OCI-LY1 (cell line): ENCODE measurements around the gene RPS6KA2.

Experiments
- H2AFZ ChIP-seq: fragments of 200-600 bp; sonication (generic), shearing (Covaris generic); 2 replicates; pipeline ENCODE4 v1.6.0; 2014; ENCODE audit warnings: antibody characterized with exemption, mild to moderate bottlenecking, low read length
- H3F3A ChIP-seq: fragments of 200-600 bp; sonication (generic), shearing (Covaris generic); 2 replicates; pipeline ENCODE4 v1.6.0; 2014; ENCODE audit warnings: mild to moderate bottlenecking, antibody characterized with exemption, low read length, moderate library complexity; ENCODE audit not compliant: insufficient read depth
- H3K27ac ChIP-seq: fragments of 200-600 bp; sonication (generic); 2 replicates; pipeline ENCODE4 v1.5.1; 2014; ENCODE audit warnings: low read length, mixed run types, mild to moderate bottlenecking, low read depth; ENCODE audit not compliant: poor library complexity, severe bottlenecking
- H3K27me3 ChIP-seq: fragments of 200-600 bp; sonication (generic); 2 replicates; pipeline ENCODE4 v1.6.0; 2014; ENCODE audit warnings: antibody characterized with exemption, mild to moderate bottlenecking, low read length, moderate library complexity; ENCODE audit not compliant: insufficient read depth
- H3K36me3 ChIP-seq: fragments of 200-600 bp; sonication (generic); 2 replicates; pipeline ENCODE4 v1.6.1; 2014; ENCODE audit warnings: mild to moderate bottlenecking, antibody characterized with exemption, low read length, moderate library complexity, mixed read lengths; ENCODE audit not compliant: insufficient read depth
- H3K4me1 ChIP-seq: fragments of 200-600 bp; sonication (generic); 2 replicates; pipeline ENCODE4 v1.5.1; 2014; ENCODE audit warnings: mild to moderate bottlenecking, low read length, moderate library complexity; ENCODE audit not compliant: insufficient read depth, severe bottlenecking
- H3K4me2 ChIP-seq: fragments of 200-600 bp; sonication (generic), shearing (Covaris generic); 2 replicates; pipeline ENCODE4 v1.6.1; 2014; ENCODE audit warnings: low read length
- H3K4me3 ChIP-seq: fragments of 200-600 bp; sonication (generic); 2 replicates; pipeline ENCODE4 v1.5.1; 2014; ENCODE audit warnings: low read length, low read depth, mild to moderate bottlenecking, mixed read lengths; ENCODE audit not compliant: poor library complexity, severe bottlenecking
- H3K79me2 ChIP-seq: fragments of 200-600 bp; shearing (Covaris generic); 2 replicates; pipeline ENCODE4 v1.6.1; 2016; ENCODE audit warnings: mixed run types, low read length, mixed read lengths; ENCODE audit not compliant: insufficient read depth
- H3K9ac ChIP-seq: fragments of 200-600 bp; sonication (generic), shearing (Covaris generic); 2 replicates; pipeline ENCODE4 v1.6.1; 2014; ENCODE audit warnings: mild to moderate bottlenecking, low read length, mixed read lengths
- H3K9me2 ChIP-seq: fragments of 200-600 bp; sonication (generic), shearing (Covaris generic); 2 replicates; pipeline ENCODE4 v1.6.1; 2014; ENCODE audit warnings: low read depth, mild to moderate bottlenecking, low read length, mixed read lengths
- H3K9me3 ChIP-seq: fragments of 200-600 bp; shearing (Covaris generic); 2 replicates; pipeline ENCODE4 v1.6.1; 2014; ENCODE audit warnings: low read length, mixed read lengths
- H4K20me1 ChIP-seq: fragments of 200-600 bp; sonication (generic), shearing (Covaris generic); 2 replicates; pipeline ENCODE4 v1.6.0; 2016; ENCODE audit warnings: mild to moderate bottlenecking, low read length; ENCODE audit not compliant: insufficient read depth
- CTCF ChIP-seq: fragments of 200-600 bp; sonication (generic), shearing (Covaris generic); IDR thresholded peaks from 2 replicates; pipeline ENCODE4 v1.5.1; 2017; ENCODE audit warnings: mild to moderate bottlenecking, antibody characterized with exemption, low read length, moderate library complexity, mixed read lengths
- EZH2 ChIP-seq: fragments of 200-600 bp; sonication (generic), shearing (Covaris generic); IDR thresholded peaks from 2 replicates; pipeline ENCODE4 v1.8.0; 2017; ENCODE audit warnings: borderline replicate concordance, mixed run types, mild to moderate bottlenecking, antibody characterized with exemption, low read length, moderate library complexity, mixed read lengths

RPS6KA2 gene

GRCh38 chr6:166621114-166621540, 5.9 kb downstream of the RPS6KA2 start:
- Histone ChIP-seq H3K4me2 (no peak overlapping the region), H3K9me2 (no peaks in the 10 kb centered on the region), H4K20me1 (no peaks in the 10 kb centered on the region), H3K27ac (no peak overlapping the region), H3K4me1 (no peaks in the 10 kb centered on the region), H3K9me3 (no peaks in the 10 kb centered on the region), H2AFZ (no peak overlapping the region), H3F3A (no peaks in the 10 kb centered on the region), H3K27me3 (no peaks in the 10 kb centered on the region), H3K79me2 (no peaks in the 10 kb centered on the region), H3K36me3 (no peaks in the 10 kb centered on the region), H3K9ac (no peak overlapping the region), H3K4me3 (no peak overlapping the region)
- TF ChIP-seq CTCF (no peak), EZH2 (no peak)

- no peak overlapping the region for H3K27ac ChIP-seq
- H3K4me1 ChIP-seq: no peaks in the 10 kb centered on the region
- H3K79me2 ChIP-seq: no peaks in the 10 kb centered on the region
- no peaks in the 10 kb centered on the region for H3K27me3 ChIP-seq
- no peak overlapping the region for H3K4me2 ChIP-seq
- H3K9me3 ChIP-seq: no peaks in the 10 kb centered on the region
- no peaks in the 10 kb centered on the region for H3K9me2 ChIP-seq
- no peak for TF ChIP-seq CTCF
- TF ChIP-seq EZH2: no peak
- H3K36me3 ChIP-seq: no peaks in the 10 kb centered on the region
- no peak overlapping the region for H3K4me3 ChIP-seq
- H3K9ac ChIP-seq: no peak overlapping the region
- H2AFZ ChIP-seq: no peak overlapping the region
- H3F3A ChIP-seq: no peaks in the 10 kb centered on the region
- no peaks in the 10 kb centered on the region for H4K20me1 ChIP-seq
These were observed 6.5 kb downstream of the RPS6KA2 start for GRCh38 chr6:166620478-166621113.

GRCh38 chr6:166619912-166620311, 7.1 kb downstream of the RPS6KA2 start:
- Histone ChIP-seq H3K27me3 (no peaks in the 10 kb centered on the region), H3K4me1 (no peaks in the 10 kb centered on the region), H3K4me3 (no peak overlapping the region), H4K20me1 (no peaks in the 10 kb centered on the region), H3K4me2 (no peak overlapping the region), H3K9me3 (no peaks in the 10 kb centered on the region), H3F3A (no peaks in the 10 kb centered on the region), H3K9ac (no peak overlapping the region), H3K27ac (no peak overlapping the region), H3K9me2 (no peaks in the 10 kb centered on the region), H2AFZ (no peak overlapping the region), H3K79me2 (no peaks in the 10 kb centered on the region), H3K36me3 (no peaks in the 10 kb centered on the region)
- TF ChIP-seq CTCF: no peak
